ENCODE results near the gene AKR1C8.
"Not testable (repeated sequence)": the region's sequence is repeated elsewhere in the genome, so short reads cannot be mapped to it uniquely, and the experiment has no call there.

The AKR1C8 gene

DNA sequence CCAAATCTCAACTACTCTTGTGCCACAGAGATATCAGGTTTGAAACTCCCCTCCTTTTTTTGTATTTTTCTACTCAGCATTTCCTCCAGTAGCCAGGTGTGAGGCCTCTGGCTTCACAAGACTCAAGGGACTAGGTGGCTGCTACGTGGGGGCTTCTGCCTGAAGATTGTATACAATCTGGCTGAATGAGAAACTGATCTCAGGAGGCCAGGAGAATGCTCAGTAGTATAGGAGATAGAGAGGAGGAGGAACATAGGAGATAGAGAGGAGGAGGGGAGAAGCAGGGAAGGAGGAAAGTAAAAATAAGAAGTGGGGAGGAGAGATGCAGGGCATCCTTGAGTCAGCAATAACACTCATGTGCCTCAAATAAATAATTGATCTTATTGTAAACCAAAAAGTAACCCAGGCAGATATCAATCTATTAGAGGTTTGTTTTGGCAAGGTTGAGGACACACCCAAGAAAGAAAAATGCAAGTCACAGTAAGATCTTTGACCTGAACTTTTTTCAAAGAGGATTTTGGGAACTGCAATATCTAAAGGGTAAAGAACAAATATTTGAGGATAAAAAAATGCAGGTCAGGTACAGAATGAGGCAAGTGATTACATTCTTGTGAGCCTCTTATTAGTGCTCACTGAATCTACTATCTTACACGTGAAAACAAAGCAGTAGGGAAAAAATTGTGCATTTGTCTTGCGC lies 36.8 kb downstream of the AKR1C8 start:
- H3K9me3 ChIP-seq (ENCODE audit: control insufficient read depth, insufficient read depth, low read length): peaks cover 4% of the 10 kb centered on the region; the same call in 1 of the 2 replicates
- H3K9ac ChIP-seq (ENCODE audit: low read depth, low read length): no peak overlapping the region
- no peaks in the 10 kb centered on the region for H3K36me3 ChIP-seq (ENCODE audit: insufficient read depth, low read length)
- no peaks in the 10 kb centered on the region for H3K4me1 ChIP-seq (ENCODE audit: insufficient read depth, low read length)

DNA sequence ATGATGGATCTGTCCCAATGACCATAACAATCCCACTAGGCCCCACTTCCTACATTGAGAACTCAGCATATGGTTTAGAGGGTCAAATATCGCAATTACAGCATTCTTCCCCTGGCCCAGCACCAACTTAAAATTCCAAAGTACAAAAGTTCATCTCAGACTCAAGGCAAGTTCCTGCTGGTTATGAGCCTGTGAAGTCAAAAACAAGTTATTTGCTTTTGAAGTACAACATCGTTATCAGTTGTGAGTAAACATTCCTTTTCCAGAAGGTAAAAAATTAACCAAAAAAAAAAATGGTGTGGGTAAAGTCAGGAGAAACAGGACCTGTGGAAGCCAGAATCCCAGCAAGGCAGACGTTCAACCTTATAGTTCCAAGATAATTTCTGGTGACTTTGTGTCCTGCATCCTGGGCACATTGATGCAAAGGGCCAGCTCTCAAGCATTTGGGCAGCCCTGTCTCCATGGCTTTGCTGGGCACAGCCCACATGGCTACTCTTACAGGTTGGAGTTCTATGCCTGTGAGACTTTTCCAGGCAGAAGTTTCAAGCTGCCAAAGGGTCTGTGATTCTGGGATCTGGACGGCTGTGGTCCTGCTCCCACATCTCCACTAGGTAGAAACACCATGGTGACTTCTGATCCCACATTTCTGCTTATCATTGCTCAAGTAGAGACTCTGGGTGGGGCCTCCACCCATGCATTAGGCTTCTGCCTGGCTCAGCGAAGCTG lies 37.5 kb downstream of the AKR1C8 start:
- 0 out of 2 replicates have a peak, but pooled peaks cover 2% of the 10 kb centered on the region for H3K9me3 ChIP-seq (ENCODE audit: control insufficient read depth, insufficient read depth, low read length)

DNA sequence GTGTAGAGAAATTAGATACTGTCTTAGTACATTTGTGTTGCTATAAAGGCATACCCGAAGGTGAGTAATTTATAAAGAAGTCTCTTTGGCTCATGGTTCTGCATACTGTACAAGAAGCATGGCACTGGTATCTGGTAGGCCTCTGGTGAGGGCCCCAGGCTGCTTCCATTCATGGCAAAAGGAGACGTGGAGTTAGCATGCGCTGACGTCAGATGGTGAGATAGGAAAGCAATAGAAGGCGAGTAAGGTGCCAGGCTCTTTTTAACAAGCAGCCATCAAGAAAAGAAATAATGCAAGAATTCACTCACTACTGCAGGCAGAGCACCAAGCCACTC lies 38.1 kb downstream of the AKR1C8 start:
- no peaks in the 10 kb centered on the region for H3K36me3 ChIP-seq (ENCODE audit: insufficient read depth, low read length)
- H3K9me3 ChIP-seq (ENCODE audit: control insufficient read depth, insufficient read depth, low read length): 0 out of 2 replicates have a peak, but pooled peaks cover 2% of the 10 kb centered on the region
- H3K4me1 ChIP-seq (ENCODE audit: insufficient read depth, low read length): no peaks in the 10 kb centered on the region
- H3K9ac ChIP-seq (ENCODE audit: low read depth, low read length): no peak overlapping the region

More for the DNA sequence above, 37.5 kb downstream of the AKR1C8 start:
- Histone ChIP-seq H3K36me3 (ENCODE audit: insufficient read depth, low read length) (no peaks in the 10 kb centered on the region), H3K9ac (ENCODE audit: low read depth, low read length) (no peak overlapping the region), H3K4me1 (ENCODE audit: insufficient read depth, low read length) (no peaks in the 10 kb centered on the region)

DNA sequence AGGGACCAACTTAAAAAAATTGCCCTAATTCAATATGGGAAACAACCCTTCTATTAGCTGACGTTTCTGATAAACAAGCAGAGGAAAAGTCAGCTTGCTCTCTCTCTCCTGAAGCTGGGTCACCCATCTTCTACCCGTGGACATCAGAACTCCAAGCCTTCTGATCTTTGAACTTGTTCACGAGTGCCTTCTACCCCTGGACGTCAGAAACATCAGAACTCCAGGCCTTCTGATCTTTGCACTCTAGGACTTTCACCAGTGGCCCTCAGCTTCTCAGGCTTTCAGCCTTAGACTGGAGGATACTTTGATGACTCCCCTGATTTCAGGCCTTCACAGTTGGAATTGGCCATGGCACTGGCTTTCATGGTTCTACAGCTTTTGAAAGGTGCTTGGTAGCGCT lies 41.8 kb downstream of the AKR1C8 start:
- no peaks in the 10 kb centered on the region for H3K4me1 ChIP-seq (ENCODE audit: insufficient read depth, low read length)
- H3K36me3 ChIP-seq (ENCODE audit: insufficient read depth, low read length): no peaks in the 10 kb centered on the region
- no peaks in the 10 kb centered on the region; the same call in 1 of the 2 replicates for H3K9me3 ChIP-seq (ENCODE audit: control insufficient read depth, insufficient read depth, low read length)
- no peak overlapping the region for H3K9ac ChIP-seq (ENCODE audit: low read depth, low read length)

DNA sequence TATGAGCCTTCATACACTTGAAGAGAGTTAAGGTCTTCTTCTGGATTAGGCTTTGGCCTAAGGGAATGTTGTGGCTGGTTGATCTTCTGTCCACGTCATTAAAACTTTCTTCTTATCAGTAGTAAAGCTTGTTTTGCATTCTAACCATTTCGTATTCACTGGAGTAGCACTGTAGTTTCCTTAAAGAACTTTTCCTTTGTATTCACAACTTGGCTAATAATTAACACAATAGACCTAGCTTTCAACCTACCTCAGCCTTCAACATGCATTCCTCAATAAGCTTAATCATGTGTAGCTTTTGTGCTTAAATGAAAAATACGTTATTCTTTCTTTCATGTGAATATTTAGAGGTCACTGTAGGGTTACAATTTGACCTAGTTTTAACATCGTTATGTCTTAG lies 42.8 kb downstream of the AKR1C8 start:
- H3K9me3 ChIP-seq (ENCODE audit: control insufficient read depth, insufficient read depth, low read length): no peaks in the 10 kb centered on the region; the same call in 1 of the 2 replicates
- no peaks in the 10 kb centered on the region for H3K4me1 ChIP-seq (ENCODE audit: insufficient read depth, low read length)
- H3K36me3 ChIP-seq (ENCODE audit: insufficient read depth, low read length): no peaks in the 10 kb centered on the region
- H3K9ac ChIP-seq (ENCODE audit: low read depth, low read length): no peak overlapping the region

DNA sequence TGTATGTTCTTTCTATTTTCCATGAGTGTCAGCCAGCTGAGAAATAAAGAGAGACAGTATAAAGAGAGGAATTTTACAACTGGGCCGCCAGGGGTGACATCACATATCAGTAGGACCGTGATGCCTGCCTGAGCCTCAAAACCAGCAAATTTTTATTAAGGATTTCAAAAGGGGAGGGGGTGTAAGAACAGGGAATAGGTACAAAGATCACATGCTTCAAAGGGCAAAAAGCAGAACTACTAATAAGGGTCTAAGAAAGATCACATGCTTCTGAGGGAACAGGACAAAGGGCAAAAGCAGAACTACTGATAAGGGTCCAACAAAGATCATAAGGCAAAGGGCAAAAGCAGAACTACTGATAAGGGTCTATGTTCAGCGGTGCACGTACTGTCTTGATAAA lies 47.3 kb downstream of the AKR1C8 start:
- H3K9ac ChIP-seq (ENCODE audit: low read depth, low read length); H3K4me1 ChIP-seq (ENCODE audit: insufficient read depth, low read length); H3K36me3 ChIP-seq (ENCODE audit: insufficient read depth, low read length); H3K9me3 ChIP-seq (ENCODE audit: control insufficient read depth, insufficient read depth, low read length): not testable (repeated sequence)

DNA sequence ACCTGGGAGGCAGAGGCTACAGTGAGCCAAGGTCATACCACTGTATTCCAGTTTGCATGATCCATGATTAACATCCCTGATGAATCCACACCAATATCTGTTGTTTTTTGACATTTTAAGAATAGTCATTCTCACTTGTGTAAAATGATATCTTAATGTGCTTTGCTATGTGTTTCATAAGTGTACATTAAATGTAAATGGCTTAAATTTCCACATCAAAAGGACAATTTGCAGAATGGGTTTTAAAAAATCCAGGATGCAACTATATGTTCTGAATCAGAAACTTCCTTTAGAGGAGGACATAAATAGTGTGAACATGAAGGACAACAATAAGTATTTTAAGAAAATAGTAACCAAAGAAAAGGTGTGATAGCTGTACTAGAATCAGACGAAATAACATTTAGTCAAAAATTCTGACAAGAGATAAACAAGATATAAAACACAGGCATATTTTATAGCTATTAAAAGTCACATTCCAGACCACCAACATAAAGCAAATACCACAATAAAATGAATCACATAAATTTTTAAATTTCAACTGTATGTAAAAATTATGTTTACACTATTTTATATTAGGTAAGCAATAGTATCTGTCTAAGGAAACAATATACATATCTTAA lies 48.4 kb downstream of the AKR1C8 start:
- H3K4me1 ChIP-seq (ENCODE audit: insufficient read depth, low read length): no peaks in the 10 kb centered on the region
- H3K9ac ChIP-seq (ENCODE audit: low read depth, low read length): no peak overlapping the region
- H3K9me3 ChIP-seq (ENCODE audit: control insufficient read depth, insufficient read depth, low read length): peaks cover 3% of the 10 kb centered on the region
- H3K36me3 ChIP-seq (ENCODE audit: insufficient read depth, low read length): no peaks in the 10 kb centered on the region

DNA sequence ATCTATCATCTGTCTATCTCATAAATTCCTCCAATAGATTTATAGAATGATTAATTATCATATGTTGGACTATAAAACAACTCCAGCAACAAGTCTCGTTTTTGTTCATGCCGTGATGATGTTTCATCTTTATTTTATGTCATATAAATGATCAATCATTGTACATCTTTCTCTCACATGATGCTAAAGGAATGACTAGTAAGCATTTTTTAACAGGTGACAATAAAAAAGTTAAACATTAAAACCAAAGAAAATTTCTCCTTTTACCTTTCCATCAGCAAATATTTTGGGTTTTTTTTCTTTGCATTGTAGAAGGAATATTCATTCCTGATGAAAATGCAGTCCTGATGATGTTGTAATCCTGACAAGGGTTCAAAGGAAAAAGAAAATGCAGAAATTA lies 49.4 kb downstream of the AKR1C8 start:
- H3K4me1 ChIP-seq (ENCODE audit: insufficient read depth, low read length): no peaks in the 10 kb centered on the region
- H3K9me3 ChIP-seq (ENCODE audit: control insufficient read depth, insufficient read depth, low read length): peaks cover 3% of the 10 kb centered on the region
- no peak overlapping the region for H3K9ac ChIP-seq (ENCODE audit: low read depth, low read length)
- H3K36me3 ChIP-seq (ENCODE audit: insufficient read depth, low read length): no peaks in the 10 kb centered on the region

DNA sequence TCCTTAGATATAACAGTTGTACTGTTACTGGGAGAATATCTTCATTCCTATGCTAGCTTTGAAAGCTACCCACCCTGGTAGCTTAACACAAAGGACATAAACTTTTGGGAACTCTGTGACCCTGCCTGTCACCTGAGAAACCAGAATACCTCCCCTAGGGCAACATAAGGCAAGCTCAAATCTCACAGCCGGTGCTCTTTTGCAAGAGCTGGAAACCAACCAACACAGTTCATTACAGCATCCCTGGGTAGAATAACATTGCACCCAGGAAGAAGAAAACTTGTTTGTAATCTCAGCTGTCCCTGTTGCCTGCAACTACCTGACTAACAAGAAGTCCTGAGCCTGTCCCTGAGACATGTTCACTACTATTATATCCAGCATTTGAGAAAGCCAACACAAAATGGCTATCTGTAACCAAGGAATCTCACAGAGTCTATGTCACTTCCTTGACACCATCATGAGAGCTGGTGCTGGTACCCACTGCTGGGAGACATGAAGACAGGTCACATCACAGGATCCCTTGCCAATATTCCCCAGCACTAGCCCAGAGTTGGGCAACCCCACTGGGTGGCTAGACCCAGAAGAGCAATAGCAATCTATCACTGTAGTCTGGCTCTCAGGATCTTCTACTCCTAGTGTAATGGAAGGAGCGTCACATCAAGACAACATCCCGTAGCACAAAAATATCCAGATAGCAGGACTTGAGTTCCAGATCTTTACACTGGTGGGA lies 59.5 kb downstream of the AKR1C8 start:
- Histone ChIP-seq H3K9ac (ENCODE audit: low read depth, low read length) (no peak overlapping the region), H3K9me3 (ENCODE audit: control insufficient read depth, insufficient read depth, low read length) (no peaks in the 10 kb centered on the region), H3K36me3 (ENCODE audit: insufficient read depth, low read length) (no peaks in the 10 kb centered on the region), H3K4me1 (ENCODE audit: insufficient read depth, low read length) (no peaks in the 10 kb centered on the region)

DNA sequence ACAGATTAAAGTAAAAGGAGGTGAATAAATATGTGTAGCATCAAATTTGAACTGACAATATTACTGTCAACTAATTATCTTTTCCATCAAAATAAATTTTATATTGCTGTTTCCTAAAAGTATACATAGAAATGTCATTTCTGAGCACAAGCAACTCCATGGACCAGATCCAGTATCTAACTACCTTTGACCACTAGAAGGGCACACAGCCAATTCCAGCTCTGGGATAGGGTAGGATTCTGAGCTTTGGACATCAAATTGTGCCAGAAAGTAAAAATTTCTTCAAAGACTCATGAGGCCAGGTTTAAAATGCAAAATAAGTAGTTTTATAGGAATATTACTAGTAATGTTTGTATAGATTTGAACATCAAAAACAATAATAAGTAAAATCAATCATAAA lies 61.1 kb downstream of the AKR1C8 start:
- no peak overlapping the region for H3K9ac ChIP-seq (ENCODE audit: low read depth, low read length)
- H3K9me3 ChIP-seq (ENCODE audit: control insufficient read depth, insufficient read depth, low read length): no peaks in the 10 kb centered on the region
- no peaks in the 10 kb centered on the region for H3K4me1 ChIP-seq (ENCODE audit: insufficient read depth, low read length)
- no peaks in the 10 kb centered on the region for H3K36me3 ChIP-seq (ENCODE audit: insufficient read depth, low read length)

DNA sequence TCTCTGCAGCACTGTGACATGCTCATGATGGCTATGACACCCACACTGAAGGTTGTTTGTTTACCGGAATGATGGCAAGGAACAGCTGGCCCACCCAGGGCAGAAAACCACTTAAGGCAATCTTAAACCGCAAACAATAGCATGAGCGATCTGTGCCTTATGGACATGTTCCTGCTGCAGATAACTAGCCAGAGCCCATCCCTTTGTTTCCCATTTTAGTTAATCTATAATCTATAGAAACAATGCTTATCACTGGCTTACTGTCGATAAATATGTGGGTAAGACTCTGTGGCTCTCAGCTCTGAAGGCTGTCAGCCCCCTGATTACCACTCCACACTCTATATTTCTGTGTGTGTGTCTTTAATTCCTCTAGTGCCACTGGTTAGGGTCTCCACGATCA lies 65.0 kb downstream of the AKR1C8 start:
- not testable (repeated sequence) for H3K36me3 ChIP-seq (ENCODE audit: insufficient read depth, low read length); H3K4me1 ChIP-seq (ENCODE audit: insufficient read depth, low read length); H3K9ac ChIP-seq (ENCODE audit: low read depth, low read length); H3K9me3 ChIP-seq (ENCODE audit: control insufficient read depth, insufficient read depth, low read length)

DNA sequence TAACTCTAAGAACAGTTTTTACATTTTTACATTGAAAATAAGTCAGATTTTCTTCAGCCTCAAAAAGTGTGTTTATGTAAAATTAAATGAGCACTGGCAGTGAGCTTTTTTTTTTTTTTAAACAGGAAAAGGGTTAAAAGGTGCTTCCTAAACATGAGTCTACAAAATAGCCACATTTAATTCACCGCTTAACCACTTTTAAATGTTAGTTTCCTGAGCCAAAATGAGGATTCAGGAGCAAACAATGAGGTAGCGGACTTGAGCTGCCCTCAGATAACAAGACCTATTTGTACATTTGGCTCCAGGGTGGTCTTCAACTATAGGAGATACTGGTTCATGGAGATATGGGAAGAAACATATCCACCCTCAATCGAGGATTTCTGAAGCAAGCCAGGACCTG lies 67.9 kb downstream of the AKR1C8 start:
- H3K36me3 ChIP-seq (ENCODE audit: insufficient read depth, low read length): no peaks in the 10 kb centered on the region
- no peak overlapping the region for H3K9ac ChIP-seq (ENCODE audit: low read depth, low read length)
- H3K9me3 ChIP-seq (ENCODE audit: control insufficient read depth, insufficient read depth, low read length): no peaks in the 10 kb centered on the region
- H3K4me1 ChIP-seq (ENCODE audit: insufficient read depth, low read length): no peaks in the 10 kb centered on the region

DNA sequence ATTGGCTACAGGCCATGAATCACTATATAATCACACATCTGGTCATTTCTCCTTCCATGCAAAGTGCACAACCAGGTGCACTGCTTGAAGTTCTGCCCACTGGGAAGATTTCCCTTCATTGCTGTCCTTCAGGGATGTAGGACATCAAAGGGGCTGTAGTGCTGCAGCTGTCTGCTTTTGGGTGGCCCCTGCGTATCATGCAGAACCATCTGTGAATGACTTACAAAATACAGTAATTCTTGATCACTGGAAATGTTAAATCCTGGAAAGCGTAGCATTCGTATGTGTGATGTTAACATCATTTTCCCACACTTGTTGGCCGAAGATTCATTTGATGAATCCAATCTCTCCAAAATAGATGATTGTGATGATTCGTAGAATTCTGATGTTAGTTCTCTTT lies 68.3 kb downstream of the AKR1C8 start:
- H3K9me3 ChIP-seq (ENCODE audit: control insufficient read depth, insufficient read depth, low read length): no peaks in the 10 kb centered on the region
- no peak overlapping the region for H3K9ac ChIP-seq (ENCODE audit: low read depth, low read length)
- H3K36me3 ChIP-seq (ENCODE audit: insufficient read depth, low read length): no peaks in the 10 kb centered on the region

DNA sequence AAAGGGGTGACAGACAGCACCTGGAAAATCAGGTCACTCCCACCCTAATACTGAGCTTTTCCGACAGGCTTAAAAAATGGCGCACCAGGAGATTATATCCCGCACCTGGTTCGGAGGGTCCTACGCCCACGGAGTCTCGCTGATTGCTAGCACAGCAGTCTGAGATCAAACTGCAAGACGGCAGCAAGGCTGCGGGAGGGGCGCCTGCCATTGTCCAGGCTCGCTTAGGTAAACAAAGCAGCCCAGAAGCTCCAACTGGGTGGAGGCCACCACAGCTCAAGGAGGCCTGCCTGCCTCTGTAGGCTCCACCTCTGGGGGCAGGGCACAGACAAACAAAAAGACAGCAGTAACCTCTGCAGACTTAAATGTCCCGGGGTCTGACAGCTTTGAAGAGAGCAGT lies 75.1 kb downstream of the AKR1C8 start:
- H3K9me3 ChIP-seq (ENCODE audit: control insufficient read depth, insufficient read depth, low read length); H3K4me1 ChIP-seq (ENCODE audit: insufficient read depth, low read length); H3K9ac ChIP-seq (ENCODE audit: low read depth, low read length); H3K36me3 ChIP-seq (ENCODE audit: insufficient read depth, low read length): not testable (repeated sequence)

More for the DNA sequence above, 68.3 kb downstream of the AKR1C8 start:
- no peaks in the 10 kb centered on the region for H3K4me1 ChIP-seq (ENCODE audit: insufficient read depth, low read length)
